GM21360 (cell line): ENCODE measurements around the gene KRCC1.

ENCODE experiments used
- ATAC-seq: cut with Tn5 transposase; IDR thresholded peaks from one replicate; pipeline ENCODE4 v1.9.1; 2021; ENCODE audit warnings: mild to moderate bottlenecking, moderate library complexity; ENCODE audit not compliant: unreplicated experiment

The KRCC1 gene

DNA sequence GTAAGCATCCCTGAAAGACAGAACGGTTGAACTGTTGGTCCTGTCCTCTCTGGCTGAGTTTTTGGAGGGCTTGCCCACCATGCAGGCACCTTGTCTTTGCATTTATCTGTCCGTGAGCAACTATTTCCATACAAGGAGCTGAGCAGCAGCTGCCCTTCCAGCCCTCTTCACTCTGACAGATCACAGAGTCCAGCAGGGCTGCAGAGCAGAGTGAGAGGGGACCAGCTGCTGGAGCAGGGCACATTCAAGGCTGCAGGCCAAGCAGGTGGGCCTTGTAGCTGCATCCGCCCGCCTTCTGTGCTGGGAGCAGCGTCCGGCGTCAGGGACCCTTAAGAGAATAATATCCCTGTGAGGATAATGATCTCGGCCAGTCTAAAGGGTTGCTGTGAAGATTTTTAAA, 21.5 kb upstream of the KRCC1 start:
- ATAC-seq, result no peak

DNA sequence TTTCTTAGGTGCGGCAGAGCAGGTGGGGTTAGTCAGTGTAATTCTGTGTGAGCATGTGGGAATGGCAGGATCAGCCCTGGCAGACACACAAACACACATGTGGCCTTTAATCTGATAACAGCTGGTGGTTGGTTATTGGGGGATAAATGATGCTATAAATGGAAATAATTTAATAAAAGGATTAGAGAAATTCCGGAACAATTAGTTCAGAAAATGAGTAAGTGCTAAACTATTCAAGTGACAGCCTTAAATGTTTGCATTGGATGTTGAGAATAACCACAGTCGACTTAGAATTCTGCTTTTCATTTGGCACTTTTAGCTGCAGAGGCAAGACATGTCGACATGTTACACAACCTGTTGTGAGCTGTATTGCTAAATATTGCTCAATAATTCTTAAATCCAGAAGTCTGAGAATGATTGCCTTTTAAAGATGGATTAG, 19.3 kb upstream of the KRCC1 start:
- ATAC-seq, result no peak

DNA sequence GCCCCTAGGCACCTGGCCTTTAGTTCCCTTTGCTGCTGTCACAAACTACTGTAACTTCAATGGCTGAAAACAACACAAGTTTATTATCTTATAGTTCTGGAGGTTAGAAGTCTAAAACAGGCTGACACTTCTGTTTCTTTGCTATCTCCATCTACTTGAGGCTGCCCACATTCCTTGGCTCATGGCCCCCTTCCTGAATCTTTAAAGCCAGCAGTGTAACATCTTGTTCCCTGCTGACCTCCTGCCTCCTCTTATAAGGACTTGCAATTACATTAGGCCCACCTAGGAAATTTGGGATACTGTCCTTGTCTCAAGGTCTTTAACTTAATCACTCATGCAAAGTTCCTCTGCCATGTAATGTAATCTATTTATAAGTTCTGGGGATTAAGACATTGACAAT, 18.6 kb upstream of the KRCC1 start:
- ATAC-seq, result no peak

- ATAC-seq, result no peak
Observed at GRCh38 chr2:88071365-88071764, 15.8 kb upstream of the KRCC1 start.

- no peak for ATAC-seq
Observed at GRCh38 chr2:88070055-88070454, 14.5 kb upstream of the KRCC1 start.

DNA sequence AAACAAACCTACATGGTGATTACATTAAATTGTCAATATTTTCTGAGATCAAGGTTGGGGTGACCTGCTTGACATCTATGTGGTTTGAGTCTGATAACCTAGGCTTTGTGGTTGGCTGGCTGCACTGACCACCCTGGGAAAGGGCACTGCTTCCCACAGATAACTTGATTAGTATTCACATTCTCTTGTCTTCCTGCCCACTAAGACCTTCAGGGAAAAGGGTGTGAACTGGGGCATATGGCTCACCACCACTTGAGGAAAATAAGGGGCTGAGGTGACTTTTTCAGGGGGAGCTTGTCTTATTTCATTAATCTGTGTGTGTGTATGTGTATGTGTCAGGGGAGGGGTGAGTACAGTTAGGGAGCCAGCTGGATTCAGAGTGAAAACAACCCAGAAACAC, 13.5 kb upstream of the KRCC1 start:
- ATAC-seq, result no peak

DNA sequence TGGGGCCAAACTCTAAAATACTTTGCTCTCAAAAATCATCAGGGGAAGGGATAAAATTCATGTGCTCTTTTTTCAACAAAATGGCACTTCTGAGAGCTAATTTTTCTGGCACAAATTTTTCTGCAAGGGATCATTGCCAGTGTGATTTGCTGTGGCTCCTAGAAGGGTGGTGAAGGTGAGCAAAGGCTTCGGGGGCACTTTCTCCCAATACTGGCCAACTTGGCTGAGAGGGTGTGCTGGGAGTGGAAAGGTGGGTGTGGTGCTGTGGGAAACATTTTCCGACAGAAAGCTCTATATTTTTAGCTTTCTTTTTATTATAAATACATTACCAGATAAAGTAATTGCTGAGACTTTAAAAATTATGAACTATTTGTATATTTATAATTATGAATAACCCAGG, 12.5 kb upstream of the KRCC1 start:
- no peak for ATAC-seq

DNA sequence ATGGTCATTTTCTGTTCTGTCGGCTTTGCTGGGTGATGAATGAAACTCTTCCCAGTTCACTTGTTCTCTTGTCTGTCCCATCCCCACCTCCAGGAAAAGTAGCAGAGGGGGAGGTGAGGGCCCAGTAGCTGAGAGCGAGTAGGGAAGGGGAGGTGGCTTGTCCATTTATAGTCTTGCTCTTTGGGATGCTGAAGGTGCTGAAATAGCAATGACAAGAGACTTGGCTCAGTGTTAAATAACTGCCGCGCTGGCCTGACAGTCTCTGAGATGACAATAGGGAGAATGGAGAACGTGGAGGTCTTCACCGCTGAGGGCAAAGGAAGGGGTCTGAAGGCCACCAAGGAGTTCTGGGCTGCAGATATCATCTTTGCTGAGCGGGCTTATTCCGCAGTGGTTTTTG, 12.0 kb upstream of the KRCC1 start, which contains the start of gene SMYD1:
Gene SMYD1, plus strand, starts transcription at position 228 of the 400 bp plus-strand sequence. Its CDS starts 40 bp downstream, at position 268.
- no peak for ATAC-seq

- no peak for ATAC-seq
Observed at GRCh38 chr2:88067189-88067588, 11.6 kb upstream of the KRCC1 start.

DNA sequence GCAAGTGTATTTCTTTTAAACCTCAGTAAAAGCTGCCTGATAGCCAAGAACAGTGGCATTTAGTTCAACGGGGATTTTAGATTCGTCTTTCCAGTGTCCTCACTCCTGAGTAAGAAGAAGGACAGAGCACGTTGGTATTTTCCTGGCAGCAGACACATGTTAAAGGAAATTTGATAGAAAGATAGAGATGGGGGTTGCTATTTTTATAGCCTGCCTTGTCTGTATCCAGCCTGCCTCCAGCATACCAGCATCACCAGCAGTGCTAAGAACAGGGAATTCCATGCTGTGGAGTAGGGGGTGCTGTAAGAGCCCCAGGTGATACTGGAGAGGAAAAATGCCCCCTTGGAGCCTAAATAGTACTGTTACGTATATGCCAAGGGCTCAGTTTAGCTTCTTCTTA, 11.0 kb upstream of the KRCC1 start:
- no peak for ATAC-seq

- no peak for ATAC-seq
Observed at GRCh38 chr2:88061295-88061694, 5.7 kb upstream of the KRCC1 start.

GRCh38 chr2:88060907-88061275, 5.3 kb upstream of the KRCC1 start:
- ATAC-seq, result no peak

GRCh38 chr2:88059979-88060906, 4.7 kb upstream of the KRCC1 start:
- no peak for ATAC-seq

DNA sequence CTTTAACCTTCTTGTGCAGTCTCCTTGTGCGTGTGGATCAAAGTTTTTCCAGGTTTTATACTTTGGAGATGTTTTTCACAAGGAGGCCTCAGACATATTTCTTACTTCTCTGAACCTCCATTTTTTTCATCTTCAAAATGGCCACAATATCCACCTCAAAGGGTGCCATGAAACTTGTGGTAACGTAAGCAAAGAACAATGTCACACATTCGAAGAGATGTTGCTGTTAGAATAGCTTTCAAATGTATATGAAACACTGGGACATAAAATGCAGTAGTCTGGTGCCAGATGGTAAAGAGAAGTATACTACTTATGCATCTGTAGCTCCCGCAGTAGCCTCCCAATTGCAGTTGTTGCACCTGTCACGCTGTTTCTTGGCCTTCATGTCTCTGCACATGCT, 2.6 kb upstream of the KRCC1 start:
- no peak for ATAC-seq

- ATAC-seq, result no peak
Observed at GRCh38 chr2:88057437-88057844, 1.9 kb upstream of the KRCC1 start.

DNA sequence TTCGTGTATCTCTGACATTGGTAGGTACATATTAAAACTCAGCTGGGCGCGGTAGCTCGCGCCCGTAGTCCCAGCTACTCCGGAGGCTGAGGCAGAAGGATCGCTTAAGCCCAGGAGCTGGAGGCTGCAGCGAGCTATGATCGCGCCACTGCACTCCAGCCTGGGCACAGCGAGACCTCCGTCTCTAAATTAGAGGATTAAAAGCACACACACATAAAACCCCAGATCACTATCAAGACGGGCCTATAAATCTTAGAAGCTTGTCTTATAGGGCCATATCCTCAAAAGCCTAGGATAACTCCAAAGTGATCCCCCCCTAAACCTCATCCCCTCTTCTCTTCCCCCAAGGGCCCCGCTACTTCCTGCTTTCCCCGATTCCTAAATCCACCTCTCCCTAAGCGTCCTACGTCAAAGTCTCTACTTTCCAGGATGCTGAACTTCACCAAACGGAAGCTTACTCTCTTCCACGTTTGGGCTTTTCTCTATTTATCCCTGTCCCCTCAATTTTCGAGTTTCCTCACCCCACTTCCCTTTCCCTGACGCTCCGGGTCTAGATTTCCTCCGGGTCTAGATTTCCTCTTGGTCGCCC, 707 bp downstream of the KRCC1 start:
- no peak for ATAC-seq

GRCh38 chr2:88053934-88054781, 1.4 kb downstream of the KRCC1 start:
- no peak for ATAC-seq

DNA sequence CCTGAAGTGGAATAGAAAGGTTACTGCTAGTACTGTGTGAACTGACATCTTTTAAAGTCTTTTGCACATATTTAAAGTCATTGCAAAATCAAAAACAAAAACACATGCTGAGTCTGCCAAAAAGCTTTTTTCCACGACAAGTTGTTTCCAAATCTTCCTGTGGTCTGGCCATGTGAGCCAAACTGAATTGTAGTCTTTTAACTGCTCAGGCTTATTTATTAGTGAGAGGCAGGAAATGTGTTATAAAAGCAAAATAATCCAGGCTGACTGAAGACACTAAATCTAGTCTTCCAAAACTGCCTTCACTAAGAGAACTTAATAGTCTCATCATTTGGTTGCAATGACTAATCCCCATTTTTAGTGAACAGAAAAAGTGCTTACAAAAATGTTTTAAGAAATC, 2.3 kb downstream of the KRCC1 start:
- ATAC-seq, result no peak

GRCh38 chr2:88051792-88052191, 3.8 kb downstream of the KRCC1 start:
- ATAC-seq, result no peak

DNA sequence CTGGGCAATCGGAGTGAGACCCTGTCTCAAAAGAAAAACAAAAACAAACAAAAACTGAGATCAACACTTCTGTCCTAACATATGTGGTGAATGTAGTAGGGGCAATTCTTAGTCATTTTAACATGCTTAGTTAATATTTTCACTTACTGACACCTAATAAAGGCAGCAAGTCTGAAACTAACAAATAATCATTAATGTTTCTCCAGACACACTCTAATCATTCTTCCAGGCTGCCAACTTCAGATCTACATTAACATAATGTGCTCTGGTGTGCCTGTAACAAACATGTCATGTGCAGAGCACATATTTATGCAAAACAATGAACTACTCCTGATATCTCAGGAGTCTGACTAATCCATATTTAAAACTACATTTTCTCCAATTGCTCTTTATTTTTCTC, 6.0 kb downstream of the KRCC1 start:
- no peak for ATAC-seq

GRCh38 chr2:88048541-88048940, 7.0 kb downstream of the KRCC1 start:
- no peak for ATAC-seq
